ENCODE data around the gene A2ML1.

DNA sequence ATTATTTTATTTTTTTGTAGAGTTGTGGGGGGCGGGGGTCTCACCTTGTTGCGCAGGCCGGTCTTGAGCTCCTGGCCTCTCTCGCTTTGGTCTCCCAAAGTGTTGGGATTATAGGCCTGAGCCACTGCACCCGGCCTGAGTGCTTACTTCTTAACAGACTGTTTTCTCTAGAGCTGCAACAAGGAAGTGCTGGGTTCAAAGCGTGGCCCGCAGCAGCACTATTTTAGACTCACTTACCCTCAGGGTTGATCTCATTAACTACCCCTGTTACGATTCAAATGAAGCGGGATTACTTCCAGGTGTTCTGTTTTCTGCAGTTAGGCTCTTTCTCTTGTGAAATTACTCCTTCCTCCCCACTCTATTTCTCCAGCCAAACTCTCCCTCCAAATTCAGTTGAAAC lies 8.7 kb downstream of the A2ML1 start:
- TF ChIP-seq, protein P1, sequence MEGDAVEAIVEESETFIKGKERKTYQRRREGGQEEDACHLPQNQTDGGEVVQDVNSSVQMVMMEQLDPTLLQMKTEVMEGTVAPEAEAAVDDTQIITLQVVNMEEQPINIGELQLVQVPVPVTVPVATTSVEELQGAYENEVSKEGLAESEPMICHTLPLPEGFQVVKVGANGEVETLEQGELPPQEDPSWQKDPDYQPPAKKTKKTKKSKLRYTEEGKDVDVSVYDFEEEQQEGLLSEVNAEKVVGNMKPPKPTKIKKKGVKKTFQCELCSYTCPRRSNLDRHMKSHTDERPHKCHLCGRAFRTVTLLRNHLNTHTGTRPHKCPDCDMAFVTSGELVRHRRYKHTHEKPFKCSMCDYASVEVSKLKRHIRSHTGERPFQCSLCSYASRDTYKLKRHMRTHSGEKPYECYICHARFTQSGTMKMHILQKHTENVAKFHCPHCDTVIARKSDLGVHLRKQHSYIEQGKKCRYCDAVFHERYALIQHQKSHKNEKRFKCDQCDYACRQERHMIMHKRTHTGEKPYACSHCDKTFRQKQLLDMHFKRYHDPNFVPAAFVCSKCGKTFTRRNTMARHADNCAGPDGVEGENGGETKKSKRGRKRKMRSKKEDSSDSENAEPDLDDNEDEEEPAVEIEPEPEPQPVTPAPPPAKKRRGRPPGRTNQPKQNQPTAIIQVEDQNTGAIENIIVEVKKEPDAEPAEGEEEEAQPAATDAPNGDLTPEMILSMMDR (IDR thresholded peaks at IDR 0.05): no peak
- no peak for TF ChIP-seq POLR2AphosphoS5 (IDR thresholded peaks at IDR 0.05)
